Lung microvascular endothelial cell (primary cell): Measurements from ENCODE around the gene CACYBP. TPM values are rescaled to one million over a fixed set of nuclear protein-coding genes. Genes with fewer than 3 reads are reported as not detected.

Experiments used
- total RNA-seq: library from RNA; depleted of rRNA; stranded (reverse); fragments of >200 nt; gene quantifications from 2 replicates; pipeline ENCODE4 v1.2.1, GENCODE V29; 2014

The CACYBP gene
- total RNA-seq, 1 donor from 2014 or later = 205 TPM

Other genes starting within 250 kb of the CACYBP start
- 33.9 and 38.8 TPM in 2 replicates for gene MRPS14, start 23.5 kb downstream of the CACYBP start, total RNA-seq
- under 0.01 TPM in 1 of 2 replicates, not detected in the other for gene TNN, start 67.9 kb downstream of the CACYBP start, total RNA-seq
- gene KIAA0040, start 192.8 kb downstream of the CACYBP start, total RNA-seq = 4.2 and 11.6 TPM in 2 replicates